Measurements from ENCODE around the gene MAPK8IP2. TPM values are rescaled to one million over a fixed set of nuclear protein-coding genes. Genes with fewer than 3 reads are reported as not detected.

Gene MAPK8IP2
- total and polyA plus RNA-seq, 2 donors from 2014 or later: 1.0 to 1.1 TPM

GRCh38 chr22:50585238-50585637, 15.4 kb upstream of the MAPK8IP2 start:
- Histone ChIP-seq H3K4me1 (ENCODE audit: control insufficient read depth in 2 of 3, insufficient read depth in 2 of 3, low read depth in 1 of 3, low read length in 3 of 3) (peaks cover 0 to 13% (median 0%) of the 10 kb centered on the region in 3 donors), H3K4me3 (ENCODE audit: low read length in 3 of 3) (no peak overlapping the region), H3K36me3 (ENCODE audit: control insufficient read depth in 2 of 3, insufficient read depth in 3 of 3, low read length in 3 of 3) (peaks cover 0 to under 1% (median 0%) of the 10 kb centered on the region in 3 donors), H3K9ac (ENCODE audit: low read length in 3 of 3) (no peak overlapping the region), H3K27me3 (ENCODE audit: control insufficient read depth, insufficient read depth, low read length) (no peaks in the 10 kb centered on the region), H3K9me3 (ENCODE audit: control insufficient read depth in 2 of 3, insufficient read depth in 1 of 3, low read length in 3 of 3) (no peaks in the 10 kb centered on the region), H3K27ac (ENCODE audit: low read depth in 2 of 2, low read length in 2 of 2) (no peak overlapping the region)
- TF ChIP-seq CTCF (IDR thresholded peaks at IDR 0.05; ENCODE audit: borderline replicate concordance, extremely low read depth, insufficient read depth): no peak
- DNase-seq (no peak), FAIRE-seq (no peak)
- intact Hi-C loops (cut with DNase I): no loop called here

GRCh38 chr22:50585781-50586180, 14.8 kb upstream of the MAPK8IP2 start:
- H3K4me3 ChIP-seq (ENCODE audit: low read length in 3 of 3): no peak overlapping the region
- FAIRE-seq: no peak
- no peaks in the 10 kb centered on the region for H3K9me3 ChIP-seq (ENCODE audit: control insufficient read depth in 2 of 3, insufficient read depth in 1 of 3, low read length in 3 of 3)
- no peak for TF ChIP-seq CTCF (IDR thresholded peaks at IDR 0.05; ENCODE audit: borderline replicate concordance, extremely low read depth, insufficient read depth)
- H3K36me3 ChIP-seq (ENCODE audit: control insufficient read depth in 2 of 3, insufficient read depth in 3 of 3, low read length in 3 of 3): no peaks in the 10 kb centered on the region
- intact Hi-C loops (cut with DNase I): no loop called here
- no peak overlapping the region for H3K27ac ChIP-seq (ENCODE audit: low read depth in 2 of 2, low read length in 2 of 2)
- H3K27me3 ChIP-seq (ENCODE audit: control insufficient read depth, insufficient read depth, low read length): no peaks in the 10 kb centered on the region
- H3K4me1 ChIP-seq (ENCODE audit: control insufficient read depth in 2 of 3, insufficient read depth in 2 of 3, low read depth in 1 of 3, low read length in 3 of 3): peaks cover 0 to 13% (median 0%) of the 10 kb centered on the region in 3 donors
- peak in 1 of 5 donors; percentile 26 for DNase-seq
- no peak overlapping the region for H3K9ac ChIP-seq (ENCODE audit: low read length in 3 of 3)

- FAIRE-seq (no peak), DNase-seq (no peak)
- Histone ChIP-seq H3K27ac (ENCODE audit: low read depth in 2 of 2, low read length in 2 of 2) (no peak overlapping the region), H3K27me3 (ENCODE audit: control insufficient read depth, insufficient read depth, low read length) (no peaks in the 10 kb centered on the region), H3K4me3 (ENCODE audit: low read length in 3 of 3) (no peak overlapping the region), H3K9ac (ENCODE audit: low read length in 3 of 3) (no peak overlapping the region), H3K9me3 (ENCODE audit: control insufficient read depth in 2 of 3, insufficient read depth in 1 of 3, low read length in 3 of 3) (no peaks in the 10 kb centered on the region), H3K36me3 (ENCODE audit: control insufficient read depth in 2 of 3, insufficient read depth in 3 of 3, low read length in 3 of 3) (no peaks in the 10 kb centered on the region), H3K4me1 (ENCODE audit: control insufficient read depth in 2 of 3, insufficient read depth in 2 of 3, low read depth in 1 of 3, low read length in 3 of 3) (peaks cover 0 to 11% (median 0%) of the 10 kb centered on the region in 3 donors)
- intact Hi-C loops (cut with DNase I): no loop called here
- TF ChIP-seq CTCF (IDR thresholded peaks at IDR 0.05; ENCODE audit: borderline replicate concordance, extremely low read depth, insufficient read depth): no peak
Observed at GRCh38 chr22:50586416-50586815, 14.2 kb upstream of the MAPK8IP2 start.

- Histone ChIP-seq H3K36me3 (ENCODE audit: control insufficient read depth in 2 of 3, insufficient read depth in 3 of 3, low read length in 3 of 3) (no peaks in the 10 kb centered on the region), H3K9ac (ENCODE audit: low read length in 3 of 3) (no peak overlapping the region), H3K9me3 (ENCODE audit: control insufficient read depth in 2 of 3, insufficient read depth in 1 of 3, low read length in 3 of 3) (no peaks in the 10 kb centered on the region), H3K4me1 (ENCODE audit: control insufficient read depth in 2 of 3, insufficient read depth in 2 of 3, low read depth in 1 of 3, low read length in 3 of 3) (peaks cover 0 to 4% (median 0%) of the 10 kb centered on the region in 3 donors), H3K4me3 (ENCODE audit: low read length in 3 of 3) (no peak overlapping the region), H3K27me3 (ENCODE audit: control insufficient read depth, insufficient read depth, low read length) (no peaks in the 10 kb centered on the region), H3K27ac (ENCODE audit: low read depth in 2 of 2, low read length in 2 of 2) (no peak overlapping the region)
- no peak for DNase-seq
- no peak for FAIRE-seq
- intact Hi-C loops (cut with DNase I): no loop called here
- no peak for TF ChIP-seq CTCF (IDR thresholded peaks at IDR 0.05; ENCODE audit: borderline replicate concordance, extremely low read depth, insufficient read depth)
Observed at GRCh38 chr22:50587407-50587806, 13.2 kb upstream of the MAPK8IP2 start.

Measured in kidney (tissue), 14 donors.